Fibroblast of peridontal ligament (primary cell): Measurements from ENCODE around the gene C1QTNF6.

Experiments
- DNase-seq: peaks from one replicate; pipeline ENCODE4 v3.0.0-alpha.2; 2010; ENCODE audit errors: extremely low read depth

C1QTNF6 gene

DNA sequence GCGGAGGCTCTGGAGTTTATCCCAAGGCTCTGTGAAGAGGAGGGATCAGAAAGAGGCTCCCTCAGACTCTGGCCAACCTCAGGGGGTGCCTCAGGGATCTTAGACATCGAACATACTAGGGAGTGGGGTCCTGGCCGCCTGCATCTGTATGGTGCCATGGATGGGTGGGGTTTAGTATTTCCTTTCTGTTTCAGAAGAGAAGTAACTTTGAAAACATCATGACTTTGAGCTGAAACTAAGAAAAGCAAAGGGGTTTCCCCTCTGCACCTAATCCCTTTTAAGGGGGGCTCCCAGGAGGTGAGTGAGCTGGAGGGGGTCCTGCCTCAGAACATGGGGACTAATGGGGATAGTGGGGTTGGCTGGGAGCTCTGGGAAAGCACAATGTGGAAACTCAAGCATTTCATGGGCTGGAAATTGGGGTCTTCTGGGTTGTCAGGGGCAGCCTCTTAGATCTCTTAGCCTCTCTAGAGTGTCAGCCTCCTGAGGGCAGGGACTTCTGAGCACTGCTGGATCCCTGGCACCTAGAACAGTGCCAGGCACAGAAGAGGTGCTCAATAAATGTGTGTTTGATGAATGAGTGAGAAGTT lies 36.0 kb upstream of the C1QTNF6 start:
- DNase-seq, result no peak

DNA sequence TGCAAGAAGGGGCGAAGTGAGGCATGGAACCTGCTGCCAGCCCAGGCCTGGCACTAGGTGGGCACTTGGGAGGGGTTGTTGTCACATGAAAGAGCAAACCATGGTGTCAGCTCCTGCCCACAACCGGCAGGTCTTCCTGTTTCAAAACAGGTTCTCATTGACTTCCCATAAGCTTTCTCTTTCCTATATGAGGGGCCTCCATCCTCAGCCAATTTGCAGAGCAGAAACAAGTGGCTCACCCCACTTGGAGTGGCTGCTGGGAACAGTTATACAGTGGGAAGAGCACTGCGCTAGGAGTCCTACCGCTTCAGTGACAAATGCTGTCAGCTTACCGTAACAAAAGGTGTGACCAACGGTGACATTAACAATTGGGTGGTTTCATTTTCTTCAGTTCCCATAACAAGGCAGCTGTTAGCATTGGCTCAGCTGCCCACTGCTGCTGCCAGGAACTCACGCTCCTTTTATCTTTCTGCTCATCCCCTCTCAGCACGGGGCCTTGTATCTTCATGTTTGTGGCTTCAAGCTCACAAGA lies 34.5 kb upstream of the C1QTNF6 start:
- DNase-seq, result no peak

DNA sequence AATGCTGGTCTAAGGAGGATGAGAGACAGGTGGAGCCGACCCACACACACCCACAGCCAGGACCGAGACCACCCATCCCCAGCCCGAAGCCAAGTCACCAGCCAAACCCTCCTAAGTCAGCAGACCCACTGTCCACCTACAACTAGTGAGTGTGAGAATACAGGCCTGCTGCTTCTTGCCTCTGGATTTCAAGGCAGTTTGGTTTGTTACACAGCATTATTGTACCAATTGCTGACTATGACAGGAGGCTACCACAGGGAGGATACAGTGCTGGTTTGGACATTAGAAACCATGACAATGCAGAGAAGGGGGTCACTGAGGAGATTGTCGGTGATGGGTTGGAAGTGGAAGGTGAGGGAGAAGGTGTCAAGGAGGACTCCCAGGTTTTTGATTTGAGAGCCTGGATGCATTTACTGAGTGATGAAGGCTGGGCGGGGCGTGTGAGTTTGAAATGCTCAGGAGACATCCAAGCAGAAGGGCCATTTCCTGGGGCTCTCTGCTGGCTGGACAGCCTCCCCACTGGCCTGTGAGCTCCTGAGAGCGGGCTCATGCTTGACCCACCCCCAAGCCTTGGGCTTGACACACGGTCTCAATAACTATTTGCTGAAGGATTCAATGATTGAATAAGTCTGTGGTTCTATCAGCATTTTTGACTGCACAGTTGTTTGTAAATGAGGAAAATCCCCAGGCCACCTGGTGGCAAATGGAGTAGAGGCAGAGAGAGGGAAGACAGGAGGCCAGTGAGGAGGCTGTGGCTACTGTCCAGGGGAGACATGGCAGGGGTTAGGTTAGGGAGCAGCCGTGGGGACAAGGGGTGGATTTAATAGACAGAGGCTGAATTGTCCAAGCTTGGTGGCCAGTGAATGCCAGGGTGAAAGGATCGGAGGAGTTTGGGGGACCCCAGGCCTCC lies 33.6 kb upstream of the C1QTNF6 start:
- no peak for DNase-seq

DNA sequence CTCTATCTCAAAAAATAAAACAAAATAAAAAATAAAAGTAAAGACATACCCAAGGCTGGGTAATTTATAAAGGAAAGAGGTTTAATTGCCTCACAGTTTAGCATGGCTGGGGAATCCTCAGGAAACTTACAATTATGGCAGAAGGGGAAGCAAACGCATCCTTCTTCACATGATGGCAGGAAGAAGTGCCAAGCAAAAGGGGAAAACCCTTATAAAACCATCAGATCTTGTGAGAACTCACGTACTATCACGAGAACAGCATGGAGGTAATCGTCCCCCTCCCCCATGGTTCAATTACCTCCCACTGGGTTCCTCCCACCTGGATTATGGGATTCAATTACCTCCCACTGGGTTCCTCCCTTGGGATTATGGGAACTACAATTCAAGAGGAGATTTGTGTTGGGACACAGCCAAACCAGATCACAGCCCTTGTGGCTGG lies 32.5 kb upstream of the C1QTNF6 start:
- no peak for DNase-seq

DNA sequence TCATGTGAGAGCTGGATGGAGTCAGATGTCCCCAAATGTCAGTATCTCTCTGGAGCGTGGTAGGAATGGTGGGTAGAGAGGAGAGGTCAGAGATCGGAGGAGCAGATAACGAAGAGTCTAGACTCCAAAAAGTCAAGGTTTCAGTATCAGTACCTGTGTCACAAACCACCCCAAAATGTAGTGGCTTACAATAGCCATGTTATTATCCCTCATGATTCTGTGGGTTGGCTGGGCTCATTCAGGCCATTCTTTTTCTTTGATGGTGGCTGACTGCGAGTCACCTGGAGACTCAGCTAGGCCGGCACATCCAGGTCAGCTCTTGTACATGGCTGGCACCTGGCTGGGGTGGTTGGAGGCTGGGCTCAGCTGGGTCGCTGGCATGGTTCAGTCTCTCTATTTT lies 31.5 kb upstream of the C1QTNF6 start:
- no peak for DNase-seq

DNA sequence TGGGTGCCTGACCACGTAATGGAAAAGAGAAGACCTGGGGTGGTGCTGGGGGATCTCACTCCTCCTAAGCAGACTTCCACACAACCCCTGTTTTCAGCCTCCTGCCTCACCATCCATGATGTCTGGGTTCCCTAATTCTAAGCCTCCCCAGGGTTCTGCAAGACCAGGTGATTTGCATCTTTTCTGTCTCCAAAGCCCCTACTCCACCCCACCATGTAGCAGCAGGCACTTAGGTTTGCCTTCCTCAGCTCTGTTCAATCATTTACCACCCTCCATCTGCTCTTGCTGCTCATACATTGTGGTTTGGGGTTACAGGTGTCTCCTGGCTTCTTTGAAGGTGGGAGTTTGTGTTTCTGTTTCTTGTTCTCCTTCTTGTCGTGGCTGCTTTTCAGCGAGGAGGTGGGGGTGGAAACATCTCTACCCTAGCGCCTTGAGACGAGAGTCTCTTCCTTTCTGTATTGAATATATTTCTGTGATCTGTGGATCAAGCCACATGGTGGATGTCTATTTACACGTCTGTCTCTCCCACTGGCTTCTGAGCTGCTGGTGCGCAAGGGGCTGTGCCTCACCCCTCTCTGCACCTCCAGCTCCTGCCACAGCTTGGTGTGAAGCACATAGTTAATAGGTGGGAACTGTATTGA lies 30.8 kb upstream of the C1QTNF6 start:
- no peak for DNase-seq

DNA sequence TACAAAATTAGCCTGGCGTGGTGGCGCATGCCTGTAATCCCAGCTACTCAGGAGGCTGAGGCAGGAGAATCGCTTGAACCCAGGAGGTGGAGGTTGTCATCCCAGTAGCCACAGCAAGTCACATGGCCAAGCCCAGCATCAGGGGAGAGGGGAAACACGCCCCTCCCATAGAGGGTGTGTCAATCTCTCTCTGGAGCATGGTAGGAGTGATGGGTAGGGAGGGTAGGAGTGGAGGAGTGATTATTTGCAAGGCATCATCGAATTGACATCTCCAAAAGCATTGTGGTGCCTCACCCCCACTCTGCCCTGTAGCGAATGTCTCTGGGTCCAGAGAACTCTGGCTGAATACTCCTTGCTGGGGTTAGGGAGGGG lies 30.3 kb upstream of the C1QTNF6 start:
- no peak for DNase-seq

DNA sequence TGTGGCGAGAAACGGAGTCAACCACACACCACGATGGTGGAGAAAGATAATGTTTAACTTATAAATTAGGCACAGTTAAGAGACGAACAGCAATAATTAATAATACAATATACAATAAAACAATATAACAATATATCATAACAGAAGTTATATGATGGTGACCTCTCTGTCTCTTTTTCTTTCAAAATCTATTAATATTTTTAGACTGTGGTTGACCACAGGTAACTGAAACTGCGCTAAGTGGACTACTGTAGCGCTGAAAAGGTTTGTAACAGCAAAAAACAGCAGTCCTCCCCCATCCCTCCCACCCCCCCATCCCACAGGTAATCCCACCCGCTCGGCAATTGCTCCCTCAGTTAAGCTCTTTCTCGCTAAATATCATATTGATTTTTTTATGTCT lies 27.8 kb upstream of the C1QTNF6 start:
- DNase-seq, result no peak

DNA sequence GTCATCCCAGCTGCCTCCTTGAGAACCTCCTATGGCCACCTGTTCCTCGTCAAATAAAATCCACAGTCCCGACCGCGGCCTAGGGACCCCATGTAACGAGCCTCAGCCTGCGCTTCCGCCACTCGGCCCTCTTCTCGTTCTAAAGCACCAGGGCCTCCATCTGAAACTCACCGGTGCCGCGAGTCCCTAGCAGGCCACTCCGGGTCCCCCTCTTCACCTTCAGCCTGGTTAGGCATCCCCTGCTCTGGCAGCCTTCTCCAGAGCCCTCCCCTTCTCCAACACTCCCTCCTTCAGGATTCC lies 26.6 kb upstream of the C1QTNF6 start:
- DNase-seq, result no peak

DNA sequence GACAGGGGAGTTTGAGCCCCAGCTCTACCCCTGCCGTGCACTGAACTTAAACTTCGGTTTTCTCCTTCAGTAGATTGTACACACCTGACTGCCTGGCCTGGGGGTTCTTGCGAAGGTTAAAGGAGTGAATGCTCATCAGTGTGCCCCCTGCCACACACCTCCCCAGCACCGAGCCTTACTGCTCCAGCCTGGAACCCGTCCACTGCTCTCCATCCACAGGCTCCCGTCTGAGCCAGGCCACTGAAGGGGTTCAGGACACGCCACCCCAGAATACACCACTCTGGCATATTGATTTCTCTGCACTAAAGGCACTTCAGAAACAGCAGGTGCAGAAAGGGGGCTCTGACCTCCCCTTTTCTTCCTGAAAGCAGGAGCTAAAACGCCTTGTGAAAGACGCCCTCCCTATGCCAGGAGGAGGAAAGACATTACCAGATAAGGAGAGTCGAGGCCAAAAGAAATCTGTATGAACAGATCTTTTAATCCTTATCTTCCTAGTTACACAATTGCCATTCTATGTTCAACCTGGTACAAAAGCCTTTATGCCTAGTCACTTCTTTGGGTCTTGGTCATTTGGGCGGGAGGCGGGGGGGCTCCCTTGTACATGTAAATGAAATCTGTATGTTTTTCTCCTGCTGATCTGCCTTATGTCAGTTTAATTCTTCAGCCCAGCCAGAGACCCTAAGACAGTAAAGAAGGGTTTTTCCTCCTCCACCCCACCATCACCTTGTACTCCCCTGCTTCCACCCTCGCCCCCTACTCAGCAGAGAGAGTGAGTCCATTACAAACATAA lies 26.1 kb upstream of the C1QTNF6 start:
- DNase-seq, result no peak

DNA sequence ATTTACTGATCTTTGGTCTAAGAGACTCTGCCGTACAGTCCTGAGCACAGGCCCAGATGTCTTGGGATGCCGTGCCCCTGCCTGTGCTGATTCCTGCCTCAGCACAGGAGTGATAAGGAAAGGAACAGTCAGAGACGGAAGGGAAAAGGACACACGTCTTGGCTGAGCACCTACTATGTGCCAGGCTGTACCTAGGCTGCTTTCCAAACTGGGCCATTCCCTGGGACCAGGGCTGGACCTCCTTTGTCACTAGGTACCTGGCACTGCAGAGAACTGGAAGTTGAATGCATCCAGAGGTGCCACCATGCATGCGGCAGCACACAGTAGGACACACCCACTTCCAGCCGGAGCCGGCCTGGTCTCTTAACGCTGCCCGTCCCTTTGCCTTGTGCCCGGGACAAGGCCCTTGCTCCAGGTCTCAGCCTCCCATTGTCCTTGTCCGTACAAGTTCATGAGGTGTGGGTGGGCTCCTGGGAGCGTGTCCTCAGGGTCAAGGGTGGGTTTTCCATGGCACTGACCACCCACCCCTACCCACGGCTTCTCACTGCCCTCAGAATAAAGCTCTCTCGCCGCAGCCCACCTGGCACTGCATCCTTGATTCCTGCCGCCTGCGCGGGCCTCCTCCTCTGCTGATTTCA lies 25.3 kb upstream of the C1QTNF6 start:
- no peak for DNase-seq

DNA sequence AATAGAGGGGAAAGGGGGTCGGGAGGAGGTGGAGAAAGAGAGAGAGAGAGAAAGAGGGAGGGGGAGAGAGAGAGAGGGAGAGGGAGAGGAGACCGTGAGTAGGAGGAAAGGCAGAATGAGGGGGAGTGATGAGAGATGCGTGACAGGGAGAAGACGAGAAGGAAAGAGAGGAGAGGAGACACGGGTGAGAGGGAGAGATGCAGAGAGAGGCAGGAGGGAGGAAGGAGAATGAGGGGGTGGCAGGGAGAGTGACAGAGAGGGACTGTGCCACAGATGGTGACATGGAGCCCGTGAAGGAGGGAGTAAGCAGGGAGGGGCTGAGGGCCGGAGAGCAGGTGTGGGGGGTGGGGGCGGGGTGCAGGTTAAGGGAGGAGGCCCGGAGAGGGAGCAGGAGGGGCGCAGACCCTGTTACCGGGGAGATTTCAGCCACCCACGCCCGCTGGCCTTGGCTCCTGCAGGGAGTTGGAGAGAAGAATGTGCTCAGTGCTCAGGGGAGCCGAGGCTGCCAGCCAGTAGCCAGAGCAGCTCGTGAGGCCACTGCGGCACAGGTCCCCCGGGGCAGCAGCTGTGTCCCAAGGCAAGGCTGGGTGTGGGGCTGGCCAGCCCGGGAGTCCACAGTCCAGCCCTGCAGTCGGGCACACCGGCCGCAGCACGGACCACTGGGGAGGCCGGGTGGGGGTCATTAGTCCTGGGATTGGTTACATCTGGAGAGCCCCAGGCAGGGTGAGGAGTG lies 24.3 kb upstream of the C1QTNF6 start, which contains the start of gene SSTR3:
Gene SSTR3 (minus strand): TSS at position 304 of the 733 bp plus-strand sequence. CDS start 4,674 bp downstream, outside the sequence.
- DNase-seq, result no peak

DNA sequence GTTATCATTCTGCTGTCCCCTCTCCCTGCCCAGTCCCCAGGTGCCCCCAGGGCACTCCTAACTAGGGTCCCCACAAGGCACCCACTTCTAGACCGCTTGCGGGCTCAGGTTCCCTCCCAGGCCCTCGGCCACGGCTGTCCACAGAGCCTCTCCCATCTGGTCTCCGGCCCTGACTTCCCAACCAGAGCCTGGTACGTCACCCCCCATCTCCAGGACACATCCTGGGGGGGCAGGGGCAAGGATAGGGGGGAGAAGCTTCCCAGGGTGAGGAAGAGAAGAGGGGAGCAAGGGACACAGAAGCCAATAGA lies 23.8 kb upstream of the C1QTNF6 start:
- DNase-seq, result no peak

DNA sequence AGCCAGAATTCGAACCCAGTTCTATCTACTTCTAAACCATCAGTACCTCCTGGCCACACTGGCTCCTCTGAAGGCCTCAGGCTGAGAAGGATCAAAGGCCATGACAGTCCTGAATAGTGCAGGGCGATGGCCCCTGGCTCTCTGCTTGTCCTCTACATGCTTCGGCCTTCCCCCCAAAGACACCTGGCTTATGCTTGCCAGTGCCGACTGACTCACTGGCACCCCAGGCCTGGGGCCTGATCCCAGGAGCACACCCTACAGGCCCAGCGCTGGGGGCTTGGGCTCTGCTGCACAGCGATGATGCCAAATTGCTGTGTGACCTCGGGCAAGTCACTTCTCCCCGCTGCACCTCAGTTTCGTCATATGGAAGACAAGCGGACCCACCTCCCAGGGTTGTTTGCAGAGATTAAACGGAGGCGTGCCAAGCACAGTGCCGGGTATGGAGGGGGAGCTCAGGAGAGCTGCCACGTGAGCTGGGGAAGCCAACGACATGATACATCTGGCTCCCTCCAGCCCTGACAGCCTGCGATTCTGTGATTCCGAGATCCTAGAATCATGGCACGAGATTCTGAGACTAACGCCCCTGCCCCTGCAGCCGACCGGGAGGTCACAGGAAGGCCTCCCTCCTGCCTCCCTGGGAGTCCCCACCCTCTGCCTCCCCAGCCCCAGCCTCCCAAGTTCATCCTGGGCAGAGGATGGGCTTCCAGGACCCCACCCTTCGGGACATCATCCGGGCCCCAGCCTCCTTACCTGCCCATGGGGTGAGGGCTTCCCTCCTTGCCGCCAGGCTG lies 23.2 kb upstream of the C1QTNF6 start:
- DNase-seq, result no peak

DNA sequence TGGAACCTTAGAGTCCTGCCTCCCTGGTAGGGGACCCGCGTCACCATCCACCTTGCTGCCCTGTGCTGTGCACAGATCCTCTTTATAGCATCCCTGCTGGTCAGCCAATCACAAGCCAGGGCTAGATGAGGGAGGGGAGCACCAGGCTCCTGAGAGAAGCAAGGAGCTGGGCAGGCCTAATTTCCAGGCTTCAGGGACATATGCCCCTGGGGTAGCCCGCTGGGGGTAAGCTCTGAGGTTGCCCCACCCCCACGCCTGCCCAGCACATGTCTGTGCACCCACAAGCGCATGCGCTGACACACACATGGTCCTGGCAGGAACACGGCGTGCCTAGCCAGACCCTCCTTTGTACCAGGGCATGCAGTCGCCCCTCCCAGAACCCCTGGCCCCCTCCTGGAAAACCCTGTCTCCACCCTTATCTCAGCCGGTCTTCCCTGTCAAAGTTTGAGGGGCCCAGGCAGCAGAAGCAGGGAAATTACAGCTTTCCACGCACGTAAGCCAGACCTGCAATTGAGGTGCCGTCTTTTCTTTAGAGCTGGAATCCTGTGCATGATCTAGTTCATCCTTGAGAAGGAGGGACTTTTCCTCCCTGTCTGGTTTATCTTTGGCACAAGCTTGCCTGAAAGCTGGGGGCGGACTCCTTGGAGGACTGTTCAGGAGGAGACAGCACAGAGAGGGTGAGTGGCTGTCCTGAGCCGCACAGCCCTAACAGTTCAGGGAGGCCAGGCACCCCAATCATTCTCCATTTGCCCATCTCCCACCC lies 22.2 kb upstream of the C1QTNF6 start:
- no peak for DNase-seq

DNA sequence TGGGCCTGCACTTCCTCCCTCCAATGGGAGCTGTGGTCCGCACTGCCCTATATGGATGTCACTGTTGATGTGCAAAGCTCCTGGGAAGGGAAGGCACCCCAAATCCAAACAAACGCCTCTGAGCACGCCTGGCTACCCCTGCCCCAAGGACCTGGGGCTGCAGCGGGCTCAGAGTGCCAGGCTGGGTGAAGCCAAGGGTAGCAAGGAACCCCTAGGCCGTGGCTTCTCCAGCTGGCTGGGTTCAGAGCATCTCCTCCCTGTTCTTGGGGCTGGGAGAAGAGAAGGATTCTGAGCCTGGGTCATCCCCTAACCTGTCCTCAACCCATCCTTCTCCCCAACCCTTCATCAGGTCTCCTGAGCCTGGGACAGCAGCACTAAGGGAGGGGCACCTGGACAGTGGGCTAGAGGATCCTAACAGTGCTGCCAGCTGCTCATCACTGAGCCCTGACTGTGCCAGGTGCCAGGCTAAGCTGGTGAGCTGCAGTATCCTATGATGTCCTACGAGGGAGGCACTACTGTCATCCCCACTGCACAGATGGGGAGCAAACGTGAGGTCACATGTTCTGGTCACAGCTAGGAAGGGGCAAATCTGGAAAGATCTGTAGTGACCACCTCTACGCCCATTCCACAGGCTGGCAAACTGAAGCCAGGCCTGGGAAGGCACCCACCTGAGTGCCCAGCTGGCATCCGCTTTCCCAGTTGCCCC lies 21.2 kb upstream of the C1QTNF6 start:
- DNase-seq, result no peak

DNA sequence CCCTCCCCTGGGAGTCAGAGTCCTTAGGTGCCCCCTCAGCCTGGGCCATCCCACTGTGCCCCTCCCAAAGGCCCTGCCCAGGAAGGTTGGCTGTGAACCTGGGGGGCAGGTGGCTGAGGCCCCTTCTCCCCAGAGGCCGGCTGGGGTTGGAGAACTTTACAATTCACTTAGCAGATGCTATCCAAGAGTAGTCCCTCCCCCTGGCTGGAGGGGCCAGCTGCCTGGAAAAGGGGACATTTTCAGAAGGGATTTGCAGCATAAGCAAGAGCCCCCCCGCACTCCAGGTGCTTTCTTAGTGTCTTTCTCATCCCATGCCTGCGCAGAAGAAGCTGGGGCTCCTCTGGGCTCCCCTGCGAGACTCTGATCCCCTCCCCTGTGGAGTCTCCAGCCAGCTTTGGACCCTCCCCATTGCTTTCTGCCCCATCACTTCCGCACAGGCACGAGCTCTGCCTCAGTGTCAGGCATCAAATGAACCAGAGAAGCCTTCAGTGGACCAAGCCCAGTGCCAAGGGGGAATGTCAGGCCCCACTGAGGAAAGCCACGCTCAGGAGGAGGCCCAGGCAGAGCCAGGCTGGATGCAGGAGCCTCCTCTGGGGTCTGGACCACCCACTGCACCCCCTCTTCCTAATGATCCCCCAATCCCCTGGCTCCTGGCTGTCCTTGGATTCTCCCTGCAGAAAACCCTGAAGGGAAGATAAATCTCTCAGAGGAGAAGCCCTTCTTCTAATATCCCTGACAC lies 20.5 kb upstream of the C1QTNF6 start:
- DNase-seq, result no peak

DNA sequence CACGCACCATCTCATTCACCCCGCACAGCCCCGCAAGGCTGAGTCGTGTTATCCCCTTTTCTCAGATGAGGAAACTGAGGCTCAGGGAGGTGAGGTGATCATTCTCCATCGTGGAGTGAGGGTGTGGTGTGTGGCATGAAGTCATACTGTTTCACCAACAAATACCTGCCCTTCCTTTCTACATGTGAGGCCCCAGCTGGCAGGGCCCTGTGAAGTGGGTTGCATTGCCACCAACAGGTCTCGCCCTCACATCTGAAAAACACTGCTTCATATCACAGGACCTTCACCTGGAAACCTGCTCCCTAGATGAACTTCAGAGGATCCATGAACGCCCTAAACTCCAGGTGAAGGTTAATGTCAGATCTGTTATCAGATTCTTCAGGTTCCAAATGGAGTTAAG lies 19.9 kb upstream of the C1QTNF6 start:
- DNase-seq, result no peak
